Body of pancreas (tissue), 4 donors: ENCODE measurements around the gene TM2D3.

Source experiments
- CTCF ChIP-seq, 7 experiments: fragments of 450-650 bp in 4 of 7; fragments of 200-600 bp in 3 of 7; sonication (generic) in 3 of 7; IDR thresholded peaks; one replicate each; pipeline ENCODE4 v1.5.1; 2016 to 2019; ENCODE audit warnings: antibody characterized with exemption in 7 of 7
- POLR2A ChIP-seq, 3 donors: fragments of 450-650 bp; IDR thresholded peaks; one replicate each; pipeline ENCODE4 v1.6.1; 2016; ENCODE audit warnings: antibody characterized with exemption in 3 of 3, mild to moderate bottlenecking in 2 of 3

GRCh38 chr15:101620671-101621070, 31.5 kb downstream of the TM2D3 start:
- no peak for TF ChIP-seq CTCF (IDR thresholded peaks at IDR 0.05)
- TF ChIP-seq POLR2A (IDR thresholded peaks at IDR 0.05), result no peak
